HepG2 (cell line): ENCODE data around the gene RNPEPL1. TPM values are rescaled to one million over a fixed set of nuclear protein-coding genes. Genes with fewer than 3 reads are reported as not detected.
A peak's percentile ranks its signal among the peaks of the same experiment; 100 is the strongest.

Experiments
- ATAC-seq: fragments of 200-7000 bp; cut with Tn5 transposase; 3 replicates; pipeline ENCODE4 v1.9.1; 2020; ENCODE audit warnings: mild to moderate bottlenecking, moderate library complexity
- BruUV-seq: library from RNA; stranded (reverse); fragments of 400-500 nt; replicated peaks from 2 replicates; lab custom pipeline; 2021; lab: Mats Ljungman, UMichigan
- CTCF ChIA-PET: fragments of 300-600 bp; formaldehyde crosslinking; extraction: SDS; loops from one replicate; lab custom pipeline; 2021; ENCODE audit warnings: low total read pairs, inconsistent platforms, low intra/inter-chr PET ratio; lab: Yijun Ruan, JAX
- POLR2A ChIA-PET: fragments of 350-600 bp; sonication (Branson Sonifier 250); formaldehyde crosslinking; loops from one replicate; lab custom pipeline; 2020; ENCODE audit warnings: antibody characterized with exemption, inconsistent platforms; lab: Yijun Ruan, JAX
- DNase-seq: peaks from one replicate; pipeline ENCODE4 v3.0.0-alpha.2; 2015; ENCODE audit warnings: low spot score
- FAIRE-seq: peaks from 3 replicates; lab custom pipeline; 2011; peaks lifted over from hg19 to GRCh38; lab: Jason Lieb, UNC
- H2AFZ ChIP-seq: one replicate; pipeline ENCODE4 v1.6.1; 2011; ENCODE audit warnings: low read length, inconsistent platforms
- H3K27ac ChIP-seq: fragments of 300-600 bp; 3 replicates; pipeline ENCODE4 v1.8.0; 2011; ENCODE audit warnings: mixed run types, mild to moderate bottlenecking, mixed read lengths, low read length, inconsistent platforms; ENCODE audit not compliant: insufficient read depth; ENCODE audit errors: extremely low read length
- H3K27me3 ChIP-seq, 2 experiments: fragments of 200-600 bp in 1 of 2; 2 replicates in 1 of 2; 3 replicates in 1 of 2; pipeline versions ENCODE4 v1.6.0 to v1.8.0; 2011; ENCODE audit warnings: low read length in 2 of 2, mild to moderate bottlenecking in 2 of 2, moderate library complexity in 2 of 2, inconsistent platforms in 1 of 2; ENCODE audit not compliant: insufficient read depth in 2 of 2, control insufficient read depth in 1 of 2
- H3K36me3 ChIP-seq, 2 experiments: fragments of 200-600 bp in 1 of 2; replicated peaks in 1 of 2; 2 replicates in 1 of 2; 3 replicates in 1 of 2; pipeline versions ENCODE4 v1.5.1 to v1.8.0; 2011; ENCODE audit warnings: low read length in 2 of 2, inconsistent platforms in 1 of 2; ENCODE audit not compliant: insufficient read depth in 2 of 2, control insufficient read depth in 1 of 2
- H3K4me1 ChIP-seq: 2 replicates; pipeline ENCODE4 v1.5.1; 2012; ENCODE audit warnings: low read length, inconsistent platforms; ENCODE audit not compliant: insufficient read depth
- H3K4me2 ChIP-seq: 2 replicates; pipeline ENCODE4 v1.6.0; 2011; ENCODE audit warnings: low read depth, low read length, inconsistent platforms
- H3K4me3 ChIP-seq, 3 experiments: fragments of 200-600 bp in 1 of 3; sonication (generic), shearing (Covaris generic) in 1 of 3; replicated peaks in 1 of 3; 2 replicates each; pipeline ENCODE4 v1.5.1; 2011 to 2016; ENCODE audit warnings: low read length in 3 of 3, inconsistent platforms in 2 of 3, low read depth in 2 of 3, mild to moderate bottlenecking in 2 of 3, control low read depth in 1 of 3, mixed read lengths in 1 of 3; ENCODE audit not compliant: insufficient read depth in 1 of 3
- H3K79me2 ChIP-seq: one replicate; pipeline ENCODE4 v1.6.1; 2011; ENCODE audit warnings: low read length, inconsistent platforms; ENCODE audit not compliant: insufficient read depth
- H3K9ac ChIP-seq: 2 replicates; pipeline ENCODE4 v1.6.0; 2011; ENCODE audit warnings: mild to moderate bottlenecking, low read depth, low read length, inconsistent platforms; ENCODE audit not compliant: insufficient read depth
- H3K9me3 ChIP-seq: 2 replicates; pipeline ENCODE4 v1.5.1; 2012; ENCODE audit warnings: mild to moderate bottlenecking, low read length
- H4K20me1 ChIP-seq: 2 replicates; pipeline ENCODE4 v1.6.0; 2011; ENCODE audit warnings: inconsistent platforms, mild to moderate bottlenecking, low read length, moderate library complexity; ENCODE audit not compliant: insufficient read depth
- ARNTL ChIP-seq: sonication (generic); formaldehyde crosslinking; IDR thresholded peaks from 2 replicates; pipeline ENCODE4 v1.4.0; 2020; ENCODE audit warnings: mild to moderate bottlenecking, missing genetic modification reagents
- CENPX ChIP-seq: sonication (generic); formaldehyde crosslinking; IDR thresholded peaks from 2 replicates; pipeline ENCODE4 v1.9.0; 2021; ENCODE audit warnings: mild to moderate bottlenecking, missing genetic modification reagents, moderate library complexity
- E2F2 ChIP-seq: sonication (generic); formaldehyde crosslinking; IDR thresholded peaks from 2 replicates; pipeline ENCODE4 v1.4.0; 2020; ENCODE audit warnings: missing genetic modification reagents, borderline replicate concordance
- EEA1 ChIP-seq: sonication (generic); formaldehyde crosslinking; IDR thresholded peaks from 2 replicates; pipeline ENCODE4 v1.5.1; 2020; ENCODE audit warnings: mild to moderate bottlenecking, missing genetic modification reagents, borderline replicate concordance
- ELF3 ChIP-seq: IDR thresholded peaks from 2 replicates; pipeline ENCODE4 v1.6.1; 2016; ENCODE audit warnings: missing genetic modification reagents, missing compliant biosample characterization
- FOXC1 ChIP-seq: sonication (generic); formaldehyde crosslinking; IDR thresholded peaks from 2 replicates; pipeline ENCODE4 v1.8.0; 2022; ENCODE audit warnings: mild to moderate bottlenecking, missing genetic modification reagents, borderline replicate concordance
- HNRNPK ChIP-seq: fragments of 200-400 bp; formaldehyde crosslinking; IDR thresholded peaks from 2 replicates; pipeline ENCODE4 v1.6.1; 2018; ENCODE audit warnings: low read length, low read depth, moderate library complexity, mild to moderate bottlenecking; ENCODE audit not compliant: poor library complexity, severe bottlenecking
- NFE2 ChIP-seq: sonication (generic); formaldehyde crosslinking; IDR thresholded peaks from 2 replicates; pipeline ENCODE4 v1.4.0; 2020; ENCODE audit warnings: missing genetic modification reagents
- REXO4 ChIP-seq: sonication (generic); formaldehyde crosslinking; IDR thresholded peaks from 2 replicates; pipeline ENCODE4 v1.8.0; 2022; ENCODE audit warnings: missing genetic modification reagents, mild to moderate bottlenecking, borderline replicate concordance
- ZNF207 ChIP-seq: fragments of 450-650 bp; IDR thresholded peaks from 2 replicates; pipeline ENCODE4 v1.6.1; 2016; ENCODE audit warnings: antibody characterized with exemption, borderline replicate concordance
- ZNF501 ChIP-seq: sonication (generic); formaldehyde crosslinking; IDR thresholded peaks from 2 replicates; pipeline ENCODE4 v1.5.1; 2020; ENCODE audit warnings: mild to moderate bottlenecking, moderate library complexity, missing genetic modification reagents
- ZNF552 ChIP-seq: sonication (generic); formaldehyde crosslinking; IDR thresholded peaks from 2 replicates; pipeline ENCODE4 v1.9.0; 2022; ENCODE audit warnings: missing genetic modification reagents, mild to moderate bottlenecking, borderline replicate concordance
- ZNF564 ChIP-seq: sonication (generic); formaldehyde crosslinking; IDR thresholded peaks from 2 replicates; pipeline ENCODE4 v1.8.1; 2023; ENCODE audit warnings: mild to moderate bottlenecking, missing genetic modification reagents
- ZNF709 ChIP-seq: sonication (generic); formaldehyde crosslinking; IDR thresholded peaks from 2 replicates; pipeline ENCODE4 v1.5.0; 2020; ENCODE audit warnings: mild to moderate bottlenecking, missing genetic modification reagents
- ZNF761 ChIP-seq: sonication (generic); formaldehyde crosslinking; conservative IDR thresholded peaks from 2 replicates; pipeline ENCODE4 v1.4.0; 2020; ENCODE audit warnings: mild to moderate bottlenecking, missing genetic modification reagents
- WGBS: methylation state at CpG from one replicate; pipeline ENCODE4 v1.1.6; 2017; ENCODE audit warnings: low lambda C conversion rate; 5-methylcytosine and 5-hydroxymethylcytosine counted together
- in situ Hi-C: cut with HindIII; loops from 2 replicates; pipeline ENCODE4 v1.10.0; 2017; ENCODE audit warnings: low pct_unique_long_range_greater_than_20kb; ENCODE audit not compliant: extremely low pct_ligation_motif_present
- intact Hi-C: fragments of 100-400 bp; cut with micrococcal nuclease; formaldehyde crosslinking; loops from one replicate; pipeline ENCODE4 v1.10.0; 2022; ENCODE audit not compliant: unreplicated experiment
- polyA plus RNA-seq, 8 experiments: library from polyadenylated mRNA; depleted of rRNA in 3 of 8; stranded (reverse) in 7 of 8; unstranded in 1 of 8; fragments of >200 nt; fragmentation: Illumina TruSeq in 4 of 8; extraction: Trizol in 4 of 8; gene quantifications; 2 replicates each; pipeline versions ENCODE4 v1.2.1 to v1.2.3, GENCODE V29; 2011 to 2016; ENCODE audit warnings: low read depth in 4 of 8, missing spikeins in 1 of 8, mixed read lengths in 1 of 8; ENCODE audit not compliant: insufficient read depth in 1 of 8
- total RNA-seq, 5 experiments: library from RNA; depleted of rRNA; stranded (reverse); fragments of >200 nt; fragmentation: Illumina TruSeq; extraction: Trizol; gene quantifications; 2 replicates each; pipeline ENCODE4 v1.2.3, GENCODE V29; 2016; ENCODE audit warnings: low read depth in 1 of 5
- TF ChIP-seq, protein P1 (sequence below): sonication (generic); formaldehyde crosslinking; IDR thresholded peaks from 2 replicates; pipeline ENCODE4 v1.4.0; 2020; ENCODE audit warnings: missing genetic modification reagents, mild to moderate bottlenecking, borderline replicate concordance
- TF ChIP-seq, protein P2 (sequence below): sonication (generic); formaldehyde crosslinking; IDR thresholded peaks from 2 replicates; pipeline ENCODE4 v1.8.1; 2023; ENCODE audit warnings: mild to moderate bottlenecking, inconsistent platforms, moderate library complexity, missing genetic modification reagents, borderline replicate concordance

The RNPEPL1 gene
- total and polyA plus RNA-seq, 2 of the 13 experiments (the other 11 are each of a cell fraction or from before 2014, with no cell fraction given), result 13.0 to 18.0 TPM

DNA sequence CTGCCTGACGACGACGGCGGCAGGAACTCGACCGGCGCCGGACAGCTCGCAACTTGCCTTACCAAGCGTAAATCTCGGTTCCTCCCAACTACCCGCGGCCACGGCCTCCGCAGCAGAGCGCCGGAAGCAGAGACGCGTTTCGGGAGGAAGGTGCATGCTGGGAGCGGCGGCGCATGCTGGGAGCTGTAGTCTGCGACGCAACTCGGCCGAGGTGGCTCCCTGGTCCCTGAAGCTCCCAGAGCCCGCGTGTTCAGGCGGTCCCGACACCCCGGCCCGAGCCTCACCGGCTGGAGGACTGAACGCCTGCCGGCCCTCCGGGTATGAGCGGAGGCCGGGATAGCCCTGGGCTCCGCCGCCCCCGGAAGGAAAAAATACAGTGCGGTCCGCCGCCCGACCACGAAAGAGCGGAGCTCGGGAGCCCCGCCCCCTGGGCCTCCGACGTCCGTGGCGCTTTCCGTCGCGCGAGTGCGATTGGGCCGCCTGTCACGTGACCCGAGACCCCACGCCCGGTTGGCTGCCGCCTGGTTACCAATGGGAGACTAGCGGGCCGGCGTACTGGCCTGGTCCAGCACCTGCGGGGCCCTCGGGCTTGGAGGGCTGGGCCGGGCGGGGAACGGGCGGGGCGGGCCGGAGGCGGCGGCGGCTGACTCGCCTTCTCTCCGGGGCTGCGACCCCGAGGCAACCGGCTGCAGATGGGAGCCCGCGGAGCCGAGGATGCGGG lies 18.1 kb downstream of the RNPEPL1 start, which contains the start of gene CAPN10:
Gene CAPN10, plus strand, starts transcription at position 537 of the 721 bp plus-strand sequence. Its CDS starts 178 bp downstream, at position 715.
- Histone ChIP-seq H3K9me3 (no peaks in the 10 kb centered on the region), H3K79me2 (peaks cover 70% of the 10 kb centered on the region), H3K4me2 (peak within 1 kb of the TSS; percentile 98), H3K36me3 (peaks cover 14 to 27% of the 10 kb centered on the region in 2 experiments), H2AFZ (no peak within 1 kb of the TSS), H3K27me3 (peaks cover 0 to 4% of the 10 kb centered on the region in 2 experiments; a peak in 1 of 5 replicates), H3K27ac (peak within 1 kb of the TSS; percentile 89), H4K20me1 (peaks cover 17% of the 10 kb centered on the region; the same call in 1 of the 2 replicates), H3K9ac (peak within 1 kb of the TSS; percentile 98), H3K4me3 (peak within 1 kb of the TSS; percentile 83 to 90 (median 88)), H3K4me1 (peaks cover 59% of the 10 kb centered on the region)
- CTCF ChIA-PET, result interaction anchor here (1.8 kb wide), 1 partner anchor 18 kb away, joined by 5 read pairs; no protein-coding TSS in a partner anchor
- FAIRE-seq (peak; percentile 84), DNase-seq (peak; percentile 94), ATAC-seq (peak; percentile 92)
- POLR2A ChIA-PET, result interaction anchor here (1.0 to 6.0 kb wide), 14 partner anchors 9 to 729 kb away, joined by 3 to 149 read pairs (median 8); partner anchors contain the start of genes ANKMY1, DUSP28, HDLBP and RNPEPL1
- in situ Hi-C loops, result no loop called here
- 0% methylated on average over 47 of the region's 88 CpGs for WGBS
- intact Hi-C loops, result loop anchor here (1.0 kb wide), 2 partner anchors 18 to 40 kb away; no protein-coding TSS in a partner anchor
- BruUV-seq, result no TSS peak
- peak; percentile 66; the same call in 1 of the 2 replicates for TF ChIP-seq ZNF564 (CRISPR knock-in tag)
- peak; percentile 7; the same call in 1 of the 2 replicates for TF ChIP-seq NFE2
- peak; percentile 78 for TF ChIP-seq ELF3 (CRISPR knock-in tag)
- peak; percentile 51; the same call in 1 of the 2 replicates for TF ChIP-seq ARNTL (CRISPR knock-in tag)
- peak; percentile 17 for TF ChIP-seq HNRNPK
- TF ChIP-seq ZNF207, result peak; percentile 67; the same call in 1 of the 2 replicates
- TF ChIP-seq, protein P1, sequence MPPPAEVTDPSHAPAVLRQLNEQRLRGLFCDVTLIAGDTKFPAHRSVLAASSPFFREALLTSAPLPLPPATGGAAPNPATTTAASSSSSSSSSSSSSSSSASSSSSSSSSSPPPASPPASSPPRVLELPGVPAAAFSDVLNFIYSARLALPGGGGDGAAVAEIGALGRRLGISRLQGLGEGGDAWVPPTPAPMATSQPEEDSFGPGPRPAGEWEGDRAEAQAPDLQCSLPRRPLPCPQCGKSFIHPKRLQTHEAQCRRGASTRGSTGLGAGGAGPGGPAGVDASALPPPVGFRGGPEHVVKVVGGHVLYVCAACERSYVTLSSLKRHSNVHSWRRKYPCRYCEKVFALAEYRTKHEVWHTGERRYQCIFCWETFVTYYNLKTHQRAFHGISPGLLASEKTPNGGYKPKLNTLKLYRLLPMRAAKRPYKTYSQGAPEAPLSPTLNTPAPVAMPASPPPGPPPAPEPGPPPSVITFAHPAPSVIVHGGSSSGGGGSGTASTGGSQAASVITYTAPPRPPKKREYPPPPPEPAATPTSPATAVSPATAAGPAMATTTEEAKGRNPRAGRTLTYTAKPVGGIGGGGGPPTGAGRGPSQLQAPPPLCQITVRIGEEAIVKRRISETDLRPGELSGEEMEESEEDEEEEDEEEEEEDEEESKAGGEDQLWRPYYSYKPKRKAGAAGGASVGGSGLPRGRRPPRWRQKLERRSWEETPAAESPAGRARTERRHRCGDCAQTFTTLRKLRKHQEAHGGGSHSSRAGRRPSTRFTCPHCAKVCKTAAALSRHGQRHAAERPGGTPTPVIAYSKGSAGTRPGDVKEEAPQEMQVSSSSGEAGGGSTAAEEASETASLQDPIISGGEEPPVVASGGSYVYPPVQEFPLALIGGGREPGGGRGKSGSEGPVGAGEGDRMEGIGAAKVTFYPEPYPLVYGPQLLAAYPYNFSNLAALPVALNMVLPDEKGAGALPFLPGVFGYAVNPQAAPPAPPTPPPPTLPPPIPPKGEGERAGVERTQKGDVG (CRISPR knock-in tag), result peak; percentile 67
- peak; percentile 68; the same call in 1 of the 2 replicates for TF ChIP-seq EEA1 (CRISPR knock-in tag)
- peak; percentile 88; the same call in 1 of the 2 replicates for TF ChIP-seq E2F2
- peak; percentile 64; the same call in 1 of the 2 replicates for TF ChIP-seq ZNF552 (CRISPR knock-in tag)
- TF ChIP-seq REXO4 (CRISPR knock-in tag), result no peak; the same call in 1 of the 2 replicates
- peak; percentile 77; the same call in 1 of the 2 replicates for TF ChIP-seq ZNF761 (CRISPR knock-in tag)
- TF ChIP-seq, protein P2, sequence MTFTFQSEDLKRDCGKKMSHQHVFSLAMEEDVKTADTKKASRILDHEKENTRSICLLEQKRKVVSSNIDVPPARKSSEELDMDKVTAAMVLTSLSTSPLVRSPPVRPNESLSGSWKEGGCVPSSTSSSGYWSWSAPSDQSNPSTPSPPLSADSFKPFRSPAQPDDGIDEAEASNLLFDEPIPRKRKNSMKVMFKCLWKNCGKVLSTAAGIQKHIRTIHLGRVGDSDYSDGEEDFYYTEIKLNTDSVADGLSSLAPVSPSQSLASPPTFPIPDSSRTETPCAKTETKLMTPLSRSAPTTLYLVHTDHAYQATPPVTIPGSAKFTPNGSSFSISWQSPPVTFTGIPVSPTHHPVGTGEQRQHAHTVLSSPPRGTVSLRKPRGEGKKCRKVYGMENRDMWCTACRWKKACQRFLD (CRISPR knock-in tag), result no peak
- TF ChIP-seq FOXC1 (CRISPR knock-in tag), result peak; percentile 76; the same call in 1 of the 2 replicates
- TF ChIP-seq ZNF709 (CRISPR knock-in tag), result peak; percentile 92
- TF ChIP-seq ZNF501 (CRISPR knock-in tag), result peak; percentile 97
- no peak for TF ChIP-seq CENPX (CRISPR knock-in tag)
